ENCODE data around the gene C8B.

Gene C8B

GRCh38 chr1:56963667-56964066, 2.1 kb downstream of the C8B start:
- H3K27me3 ChIP-seq (ENCODE audit: insufficient read depth, poor library complexity, severe bottlenecking), result no peaks in the 10 kb centered on the region
- DNase-seq (ENCODE audit: low read depth in 1 of 2, low spot score in 1 of 2), result no peak
- H3K4me3 ChIP-seq (replicated peaks; ENCODE audit: insufficient read depth, low read length), result no peak overlapping the region
- TF ChIP-seq, protein P1, sequence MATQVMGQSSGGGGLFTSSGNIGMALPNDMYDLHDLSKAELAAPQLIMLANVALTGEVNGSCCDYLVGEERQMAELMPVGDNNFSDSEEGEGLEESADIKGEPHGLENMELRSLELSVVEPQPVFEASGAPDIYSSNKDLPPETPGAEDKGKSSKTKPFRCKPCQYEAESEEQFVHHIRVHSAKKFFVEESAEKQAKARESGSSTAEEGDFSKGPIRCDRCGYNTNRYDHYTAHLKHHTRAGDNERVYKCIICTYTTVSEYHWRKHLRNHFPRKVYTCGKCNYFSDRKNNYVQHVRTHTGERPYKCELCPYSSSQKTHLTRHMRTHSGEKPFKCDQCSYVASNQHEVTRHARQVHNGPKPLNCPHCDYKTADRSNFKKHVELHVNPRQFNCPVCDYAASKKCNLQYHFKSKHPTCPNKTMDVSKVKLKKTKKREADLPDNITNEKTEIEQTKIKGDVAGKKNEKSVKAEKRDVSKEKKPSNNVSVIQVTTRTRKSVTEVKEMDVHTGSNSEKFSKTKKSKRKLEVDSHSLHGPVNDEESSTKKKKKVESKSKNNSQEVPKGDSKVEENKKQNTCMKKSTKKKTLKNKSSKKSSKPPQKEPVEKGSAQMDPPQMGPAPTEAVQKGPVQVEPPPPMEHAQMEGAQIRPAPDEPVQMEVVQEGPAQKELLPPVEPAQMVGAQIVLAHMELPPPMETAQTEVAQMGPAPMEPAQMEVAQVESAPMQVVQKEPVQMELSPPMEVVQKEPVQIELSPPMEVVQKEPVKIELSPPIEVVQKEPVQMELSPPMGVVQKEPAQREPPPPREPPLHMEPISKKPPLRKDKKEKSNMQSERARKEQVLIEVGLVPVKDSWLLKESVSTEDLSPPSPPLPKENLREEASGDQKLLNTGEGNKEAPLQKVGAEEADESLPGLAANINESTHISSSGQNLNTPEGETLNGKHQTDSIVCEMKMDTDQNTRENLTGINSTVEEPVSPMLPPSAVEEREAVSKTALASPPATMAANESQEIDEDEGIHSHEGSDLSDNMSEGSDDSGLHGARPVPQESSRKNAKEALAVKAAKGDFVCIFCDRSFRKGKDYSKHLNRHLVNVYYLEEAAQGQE (IDR thresholded peaks at IDR 0.05; ENCODE audit: insufficient replicate concordance, low read depth), result no peak
- TF ChIP-seq SPI1 (IDR thresholded peaks at IDR 0.05; ENCODE audit: borderline replicate concordance, low read depth) (no peak), POLR2AphosphoS5 (IDR thresholded peaks at IDR 0.05; ENCODE audit: low read depth) (no peak), GABPA (IDR thresholded peaks at IDR 0.05; ENCODE audit: low read depth) (no peak)
- TF ChIP-seq, protein P2, sequence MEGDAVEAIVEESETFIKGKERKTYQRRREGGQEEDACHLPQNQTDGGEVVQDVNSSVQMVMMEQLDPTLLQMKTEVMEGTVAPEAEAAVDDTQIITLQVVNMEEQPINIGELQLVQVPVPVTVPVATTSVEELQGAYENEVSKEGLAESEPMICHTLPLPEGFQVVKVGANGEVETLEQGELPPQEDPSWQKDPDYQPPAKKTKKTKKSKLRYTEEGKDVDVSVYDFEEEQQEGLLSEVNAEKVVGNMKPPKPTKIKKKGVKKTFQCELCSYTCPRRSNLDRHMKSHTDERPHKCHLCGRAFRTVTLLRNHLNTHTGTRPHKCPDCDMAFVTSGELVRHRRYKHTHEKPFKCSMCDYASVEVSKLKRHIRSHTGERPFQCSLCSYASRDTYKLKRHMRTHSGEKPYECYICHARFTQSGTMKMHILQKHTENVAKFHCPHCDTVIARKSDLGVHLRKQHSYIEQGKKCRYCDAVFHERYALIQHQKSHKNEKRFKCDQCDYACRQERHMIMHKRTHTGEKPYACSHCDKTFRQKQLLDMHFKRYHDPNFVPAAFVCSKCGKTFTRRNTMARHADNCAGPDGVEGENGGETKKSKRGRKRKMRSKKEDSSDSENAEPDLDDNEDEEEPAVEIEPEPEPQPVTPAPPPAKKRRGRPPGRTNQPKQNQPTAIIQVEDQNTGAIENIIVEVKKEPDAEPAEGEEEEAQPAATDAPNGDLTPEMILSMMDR (IDR thresholded peaks at IDR 0.05; ENCODE audit: insufficient read depth, low read length), result no peak
- no peak overlapping the region for H3K27ac ChIP-seq (replicated peaks)

DNA sequence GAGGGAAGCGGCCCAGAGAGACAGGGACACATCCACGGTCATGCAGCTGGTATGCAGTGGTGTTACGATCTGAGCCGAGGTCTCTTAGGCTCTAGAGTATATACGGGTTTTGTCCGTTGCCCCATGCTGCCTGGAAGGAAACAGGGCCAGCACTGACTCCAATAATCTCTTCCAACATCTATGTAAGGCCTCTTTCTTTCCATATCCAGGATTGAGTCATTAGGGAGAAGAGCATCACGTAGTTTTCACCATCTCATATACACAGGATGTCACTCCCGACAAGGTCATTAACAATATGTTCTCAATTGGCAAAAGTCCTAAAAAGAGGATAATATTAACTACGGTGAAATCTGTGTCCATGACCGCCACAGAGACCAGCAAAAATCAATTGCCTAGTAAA, 4.4 kb downstream of the C8B start:
- no peak for DNase-seq (ENCODE audit: low read depth in 1 of 2, low spot score in 1 of 2)
- H3K27me3 ChIP-seq (ENCODE audit: insufficient read depth, poor library complexity, severe bottlenecking), result no peaks in the 10 kb centered on the region

GRCh38 chr1:56958526-56958925, 7.3 kb downstream of the C8B start:
- TF ChIP-seq GABPA (IDR thresholded peaks at IDR 0.05; ENCODE audit: low read depth) (no peak), SPI1 (IDR thresholded peaks at IDR 0.05; ENCODE audit: borderline replicate concordance, low read depth) (no peak), POLR2AphosphoS5 (IDR thresholded peaks at IDR 0.05; ENCODE audit: low read depth) (no peak)
- TF ChIP-seq, protein P2 (IDR thresholded peaks at IDR 0.05; ENCODE audit: insufficient read depth, low read length), result no peak
- TF ChIP-seq, protein P1 (IDR thresholded peaks at IDR 0.05; ENCODE audit: insufficient replicate concordance, low read depth), result no peak

More for the DNA sequence above, 4.4 kb downstream of the C8B start:
- no peak overlapping the region for H3K4me3 ChIP-seq (replicated peaks; ENCODE audit: insufficient read depth, low read length)
- TF ChIP-seq SPI1 (IDR thresholded peaks at IDR 0.05; ENCODE audit: borderline replicate concordance, low read depth), result no peak
- TF ChIP-seq POLR2AphosphoS5 (IDR thresholded peaks at IDR 0.05; ENCODE audit: low read depth), result no peak
- TF ChIP-seq, protein P2 (IDR thresholded peaks at IDR 0.05; ENCODE audit: insufficient read depth, low read length), result no peak
- no peak for TF ChIP-seq GABPA (IDR thresholded peaks at IDR 0.05; ENCODE audit: low read depth)
- TF ChIP-seq, protein P1 (IDR thresholded peaks at IDR 0.05; ENCODE audit: insufficient replicate concordance, low read depth), result no peak
- H3K27ac ChIP-seq (replicated peaks), result no peak overlapping the region

More at GRCh38 chr1:56958526-56958925, 7.3 kb downstream of the C8B start:
- no peak overlapping the region for H3K4me3 ChIP-seq (replicated peaks; ENCODE audit: insufficient read depth, low read length)
- no peak for DNase-seq (ENCODE audit: low read depth in 1 of 2, low spot score in 1 of 2)
- H3K27ac ChIP-seq (replicated peaks), result no peak overlapping the region
- no peaks in the 10 kb centered on the region for H3K27me3 ChIP-seq (ENCODE audit: insufficient read depth, poor library complexity, severe bottlenecking)
